NCI-H446 (cell line): ENCODE results near the gene ATR.
"Not testable (repeated sequence)": the region's sequence is repeated elsewhere in the genome, so short reads cannot be mapped to it uniquely, and the experiment has no call there.

Source experiments
- DNase-seq, 2 experiments: peaks; one replicate each; lab custom pipeline; 2025; lab: John Stamatoyannopoulos, UW

The ATR gene

DNA sequence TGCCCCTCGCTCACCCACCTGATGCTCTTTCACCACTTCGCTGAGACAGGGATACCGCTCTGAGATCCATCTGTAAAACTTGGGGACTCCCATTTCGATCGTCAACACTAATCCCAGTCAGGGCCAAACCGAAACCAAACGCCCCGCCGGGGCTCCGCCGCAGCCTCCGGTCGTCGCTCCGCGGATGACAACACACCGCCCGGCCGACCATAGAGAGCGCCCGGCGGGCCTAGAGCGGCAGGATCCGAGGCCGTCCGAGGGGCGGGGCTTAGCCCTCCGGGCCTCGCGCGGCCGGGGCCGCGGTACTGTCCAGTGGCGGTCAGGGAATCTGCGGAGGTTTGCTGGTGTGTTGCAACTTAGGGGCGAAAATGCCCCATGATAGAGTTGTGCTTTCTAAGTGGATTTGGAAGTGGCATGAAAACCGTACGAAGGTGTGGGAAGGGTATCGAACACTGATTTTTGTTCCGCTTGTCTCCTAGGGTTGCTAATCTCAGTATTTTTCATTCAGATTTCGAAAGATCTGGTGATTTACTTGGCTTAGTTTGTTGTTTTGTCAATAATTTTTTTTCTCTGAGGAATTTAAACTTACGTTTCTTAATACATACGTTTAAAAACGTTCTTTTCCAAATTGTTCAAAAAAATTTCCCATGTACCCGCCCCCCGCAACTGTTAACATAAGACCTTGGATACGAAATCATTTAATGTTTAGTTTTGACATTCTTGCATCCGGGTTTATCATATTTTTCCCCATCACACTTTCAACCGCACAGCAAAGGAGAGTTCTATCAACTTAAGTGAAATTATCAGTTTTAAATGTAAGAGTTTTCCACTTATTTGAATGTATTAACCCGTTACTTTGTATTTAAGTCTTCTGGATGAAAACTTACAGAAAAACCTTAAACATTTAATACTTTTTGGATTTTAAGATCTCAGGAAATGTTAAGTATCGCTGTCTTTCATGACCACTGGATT lies 130.4 kb downstream of the ATR start, which contains the start of gene XRN1:
TSS of gene XRN1 (minus strand) at position 186 of the 972 bp plus-strand sequence. CDS start at position 93, 93 bp downstream.
- DNase-seq, result peak; percentile 56 to 92

GRCh38 chr3:142447301-142447851 lies 131.2 kb downstream of the ATR start:
- DNase-seq, result no peak

DNA sequence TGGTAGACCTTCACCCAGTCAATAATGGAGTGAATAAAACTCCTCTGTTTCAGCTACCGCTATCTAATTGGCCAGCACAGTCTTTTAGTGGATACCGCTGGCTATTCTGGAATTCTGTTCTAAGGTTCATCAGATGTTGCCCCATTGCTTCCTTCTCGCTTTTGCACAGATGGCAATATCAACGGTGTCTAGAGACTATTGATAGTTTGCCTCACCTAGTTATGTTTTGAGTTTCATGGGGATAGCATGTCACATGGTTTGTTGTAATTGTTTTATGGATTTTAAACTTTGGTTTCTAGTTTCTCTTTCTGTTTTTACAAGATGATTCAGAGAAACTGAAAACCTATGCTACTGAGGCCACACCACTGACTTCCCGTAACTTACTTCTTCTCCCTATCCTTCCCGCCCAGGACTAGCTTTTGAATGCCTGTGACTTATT lies 132.7 kb downstream of the ATR start:
- DNase-seq, result no peak

GRCh38 chr3:142444343-142444742 lies 134.2 kb downstream of the ATR start:
- no peak for DNase-seq

DNA sequence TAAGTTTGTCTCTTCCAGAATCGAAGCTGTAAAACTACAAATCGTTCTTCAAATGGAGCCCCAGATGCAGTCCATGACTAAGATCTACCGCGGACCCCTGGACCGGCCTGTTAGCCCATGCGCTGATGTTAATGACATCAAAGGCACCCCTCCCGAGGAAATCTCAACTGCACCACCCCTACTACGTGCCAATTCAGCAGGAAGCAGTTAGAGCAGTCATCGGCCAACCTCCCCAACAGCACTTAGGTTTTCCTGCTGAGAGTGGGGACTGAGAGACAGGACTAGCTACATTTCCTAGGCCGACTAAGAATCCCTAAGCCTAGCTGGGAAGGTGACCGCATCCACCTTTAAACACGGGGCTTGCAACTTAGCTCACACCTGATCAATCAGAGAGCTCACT lies 135.5 kb downstream of the ATR start:
- not testable (repeated sequence) for DNase-seq

DNA sequence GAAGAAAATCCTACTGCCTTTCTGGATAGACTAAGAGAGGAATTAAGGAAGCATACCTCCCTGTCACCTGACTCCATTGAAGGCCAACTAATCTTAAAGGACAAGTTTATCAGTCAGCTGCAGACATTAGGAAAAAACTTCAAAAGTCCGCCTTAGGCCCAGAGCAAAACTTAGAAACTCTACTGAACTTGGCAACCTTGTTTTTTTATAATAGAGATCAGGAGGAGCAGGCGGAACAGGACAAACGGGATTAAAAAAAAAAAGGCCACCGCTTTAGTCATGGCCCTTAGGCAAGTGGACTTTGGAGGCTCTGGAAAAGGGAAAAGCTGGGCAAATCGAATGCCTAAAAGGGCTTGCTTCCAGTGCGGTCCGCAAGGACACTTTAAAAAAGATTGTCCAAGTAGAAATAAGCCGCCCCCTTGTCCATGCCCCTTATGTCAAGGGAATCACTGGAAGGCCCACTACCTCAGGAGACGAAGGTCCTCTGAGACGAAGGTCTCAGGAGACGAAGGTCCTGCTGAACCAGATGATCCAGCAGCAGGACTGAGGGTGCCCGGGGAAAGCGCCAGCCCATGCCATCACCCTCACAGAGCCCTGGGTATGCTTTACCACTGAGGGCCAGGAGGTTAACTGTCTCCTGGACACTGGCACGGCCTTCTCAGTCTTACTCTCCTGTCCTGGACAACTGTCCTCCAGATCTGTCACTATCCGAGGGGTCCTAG lies 138.9 kb downstream of the ATR start:
- DNase-seq, result not testable (repeated sequence)

DNA sequence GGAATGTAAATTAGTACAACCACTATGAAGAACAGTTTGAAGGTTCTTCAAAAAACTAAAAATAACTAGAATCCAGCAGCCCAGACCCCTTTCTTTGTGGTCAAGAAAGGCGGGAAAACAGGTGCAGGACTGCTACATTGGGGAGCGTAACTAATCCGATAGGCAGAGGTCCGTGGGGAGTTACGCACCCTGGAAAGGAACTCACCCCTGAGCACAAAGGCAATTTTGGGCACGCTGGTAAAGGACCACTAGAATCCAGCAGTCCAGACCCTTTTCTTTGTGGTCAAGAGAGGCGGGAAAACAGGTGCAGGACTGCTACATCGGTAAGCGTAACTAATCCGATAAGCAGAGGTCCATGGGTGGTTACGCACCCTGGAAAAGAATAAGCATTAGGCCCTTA lies 140.4 kb downstream of the ATR start:
- DNase-seq, result not testable (repeated sequence)

DNA sequence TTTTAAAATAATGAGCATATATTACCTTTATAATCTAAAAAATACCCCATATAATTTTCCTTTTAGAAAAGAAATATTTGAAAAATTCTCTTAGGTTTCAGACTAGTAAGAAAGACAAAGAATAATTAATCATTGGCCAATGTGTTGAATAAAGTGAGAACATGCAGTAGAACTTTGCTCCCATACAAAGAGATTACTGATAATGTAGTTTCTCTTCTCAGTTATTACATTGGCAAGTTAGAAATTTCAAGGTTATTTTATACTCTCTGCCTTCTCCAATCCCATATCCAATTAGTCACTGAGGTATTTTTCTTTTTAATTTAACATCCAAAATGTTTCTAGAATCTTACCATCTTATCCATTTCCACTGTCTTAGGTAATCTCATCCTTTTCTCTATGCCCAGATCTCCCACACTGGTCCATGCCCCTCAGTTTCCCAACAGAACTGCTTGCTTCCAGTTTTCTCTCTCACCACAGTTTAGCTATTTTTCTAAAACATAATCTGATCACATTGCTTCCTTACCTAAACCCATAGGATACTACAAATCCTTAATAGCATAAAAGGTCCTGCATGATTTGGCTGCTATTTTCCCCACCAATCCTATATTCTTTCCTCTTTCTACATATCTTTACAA lies 141.5 kb downstream of the ATR start:
- no peak for DNase-seq

DNA sequence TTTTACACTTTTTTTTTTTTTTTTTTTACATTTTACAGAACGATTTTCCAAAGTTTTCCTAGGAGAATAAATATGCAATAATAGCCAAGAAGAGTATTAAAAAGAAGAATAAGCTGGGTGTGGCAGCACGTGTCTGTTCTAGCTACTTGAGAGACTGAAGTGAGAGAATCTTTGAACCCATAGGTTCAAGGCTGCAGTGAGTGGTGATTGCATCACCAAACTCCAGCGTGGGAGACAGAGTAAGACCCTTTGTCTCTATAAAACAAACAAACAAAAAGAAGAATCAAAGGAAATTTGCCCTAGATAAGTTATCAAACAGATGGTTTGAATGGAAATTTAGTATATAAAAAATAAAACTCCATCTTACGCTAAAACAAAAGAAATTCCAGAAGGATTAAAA lies 144.0 kb downstream of the ATR start:
- DNase-seq, result no peak

GRCh38 chr3:142433110-142433509 lies 145.4 kb downstream of the ATR start:
- DNase-seq, result no peak

DNA sequence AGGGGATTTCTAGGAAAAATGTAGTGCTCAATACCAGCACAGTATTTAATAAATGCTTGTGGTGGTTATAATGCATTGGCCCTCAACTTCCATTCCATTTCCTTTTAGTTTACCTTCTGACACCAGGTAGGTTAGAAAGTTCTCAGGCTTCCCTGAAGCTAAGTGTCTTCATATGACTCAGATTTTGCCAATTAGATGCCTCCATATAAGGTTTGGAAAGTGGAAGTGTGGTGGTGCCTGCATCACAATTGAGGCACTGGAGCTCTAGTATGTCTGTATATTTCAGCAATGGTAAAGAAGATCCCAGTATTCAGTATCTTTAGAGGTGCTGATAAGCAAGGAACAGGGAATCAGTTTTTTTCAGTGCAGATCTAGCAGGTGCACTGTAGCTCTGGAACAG lies 149.0 kb downstream of the ATR start:
- no peak for DNase-seq

DNA sequence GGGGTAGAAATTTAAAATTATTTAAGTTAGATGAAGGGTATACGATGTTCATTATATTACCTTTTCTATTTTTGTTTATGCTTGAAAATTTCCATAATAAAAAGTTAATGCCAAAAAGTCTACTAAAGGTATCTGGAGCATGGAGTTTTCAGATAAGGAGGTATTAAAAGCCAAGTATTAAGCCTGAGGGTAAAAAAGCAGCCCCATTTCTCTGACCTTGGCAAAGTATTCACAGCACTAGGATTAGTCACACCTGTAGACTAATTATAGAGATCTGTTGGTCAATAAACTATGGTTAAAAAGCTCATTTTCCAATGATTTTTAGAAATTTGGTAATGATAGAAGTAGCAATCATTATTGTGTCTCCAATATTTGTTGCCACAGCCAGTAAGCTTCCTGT lies 153.8 kb downstream of the ATR start:
- no peak for DNase-seq

- no peak for DNase-seq
Measured at GRCh38 chr3:142418926-142419592, 159.5 kb downstream of the ATR start.

GRCh38 chr3:142417302-142417701 lies 161.2 kb downstream of the ATR start:
- no peak for DNase-seq

DNA sequence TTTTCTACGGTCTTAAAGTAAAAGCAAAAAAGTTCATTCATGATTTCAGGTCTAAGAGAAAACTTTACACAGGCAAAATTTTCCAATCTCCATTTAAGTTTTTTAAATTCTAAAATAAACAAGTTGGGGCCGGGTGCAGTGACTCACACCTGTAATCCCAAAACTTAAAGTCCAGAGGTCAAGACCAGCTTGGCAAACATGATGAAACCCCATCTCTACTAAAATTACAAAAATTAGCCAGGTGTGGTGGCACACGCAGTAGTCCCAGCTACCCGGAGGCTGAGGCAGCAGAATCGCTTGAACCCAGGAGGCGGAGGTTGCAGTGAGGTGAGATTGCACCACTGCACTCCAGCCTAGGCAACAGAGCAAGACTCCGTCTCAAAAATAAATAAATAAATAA lies 178.0 kb downstream of the ATR start:
- not testable (repeated sequence) for DNase-seq
